Measurements from ENCODE around the gene KCNIP1. TPM values are rescaled to one million over a fixed set of nuclear protein-coding genes. Genes with fewer than 3 reads are reported as not detected.

The KCNIP1 gene
- total and polyA plus RNA-seq, 4 donors = 0.13 to 1.8 (median 0.72) TPM

GRCh38 chr5:170782438-170782837, 278.6 kb downstream of the KCNIP1 start:
- Histone ChIP-seq H3K9ac (ENCODE audit: insufficient read depth in 1 of 2, low read length in 2 of 2) (no peak overlapping the region), H3K36me3 (ENCODE audit: control insufficient read depth in 4 of 4, insufficient read depth in 4 of 4, low read length in 4 of 4) (no peaks in the 10 kb centered on the region), H3K27ac (ENCODE audit: low read depth in 1 of 2, low read length in 1 of 2) (no peak overlapping the region), H3K4me3 (no peak overlapping the region), H3K4me1 (ENCODE audit: control insufficient read depth in 5 of 5, insufficient read depth in 5 of 5, low read length in 5 of 5) (no peaks in the 10 kb centered on the region), H3K9me3 (ENCODE audit: control insufficient read depth in 4 of 4, insufficient read depth in 3 of 4, low read length in 3 of 4) (no peaks in the 10 kb centered on the region), H3K27me3 (ENCODE audit: control insufficient read depth in 3 of 3, insufficient read depth in 3 of 3, low read length in 2 of 3) (no peaks in the 10 kb centered on the region)
- DNase-seq = peak in 2 of 3 donors; percentile 44 to 45
- ATAC-seq (ENCODE audit: insufficient read depth, low FRiP score) = no peak
- 64 to 72% methylated on average over 5 to 6 of the region's 6 CpGs for WGBS, 2 donors
- TF ChIP-seq, protein P1, sequence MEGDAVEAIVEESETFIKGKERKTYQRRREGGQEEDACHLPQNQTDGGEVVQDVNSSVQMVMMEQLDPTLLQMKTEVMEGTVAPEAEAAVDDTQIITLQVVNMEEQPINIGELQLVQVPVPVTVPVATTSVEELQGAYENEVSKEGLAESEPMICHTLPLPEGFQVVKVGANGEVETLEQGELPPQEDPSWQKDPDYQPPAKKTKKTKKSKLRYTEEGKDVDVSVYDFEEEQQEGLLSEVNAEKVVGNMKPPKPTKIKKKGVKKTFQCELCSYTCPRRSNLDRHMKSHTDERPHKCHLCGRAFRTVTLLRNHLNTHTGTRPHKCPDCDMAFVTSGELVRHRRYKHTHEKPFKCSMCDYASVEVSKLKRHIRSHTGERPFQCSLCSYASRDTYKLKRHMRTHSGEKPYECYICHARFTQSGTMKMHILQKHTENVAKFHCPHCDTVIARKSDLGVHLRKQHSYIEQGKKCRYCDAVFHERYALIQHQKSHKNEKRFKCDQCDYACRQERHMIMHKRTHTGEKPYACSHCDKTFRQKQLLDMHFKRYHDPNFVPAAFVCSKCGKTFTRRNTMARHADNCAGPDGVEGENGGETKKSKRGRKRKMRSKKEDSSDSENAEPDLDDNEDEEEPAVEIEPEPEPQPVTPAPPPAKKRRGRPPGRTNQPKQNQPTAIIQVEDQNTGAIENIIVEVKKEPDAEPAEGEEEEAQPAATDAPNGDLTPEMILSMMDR (IDR thresholded peaks at IDR 0.05; ENCODE audit: control extremely low read depth, extremely low read depth) = no peak

DNA sequence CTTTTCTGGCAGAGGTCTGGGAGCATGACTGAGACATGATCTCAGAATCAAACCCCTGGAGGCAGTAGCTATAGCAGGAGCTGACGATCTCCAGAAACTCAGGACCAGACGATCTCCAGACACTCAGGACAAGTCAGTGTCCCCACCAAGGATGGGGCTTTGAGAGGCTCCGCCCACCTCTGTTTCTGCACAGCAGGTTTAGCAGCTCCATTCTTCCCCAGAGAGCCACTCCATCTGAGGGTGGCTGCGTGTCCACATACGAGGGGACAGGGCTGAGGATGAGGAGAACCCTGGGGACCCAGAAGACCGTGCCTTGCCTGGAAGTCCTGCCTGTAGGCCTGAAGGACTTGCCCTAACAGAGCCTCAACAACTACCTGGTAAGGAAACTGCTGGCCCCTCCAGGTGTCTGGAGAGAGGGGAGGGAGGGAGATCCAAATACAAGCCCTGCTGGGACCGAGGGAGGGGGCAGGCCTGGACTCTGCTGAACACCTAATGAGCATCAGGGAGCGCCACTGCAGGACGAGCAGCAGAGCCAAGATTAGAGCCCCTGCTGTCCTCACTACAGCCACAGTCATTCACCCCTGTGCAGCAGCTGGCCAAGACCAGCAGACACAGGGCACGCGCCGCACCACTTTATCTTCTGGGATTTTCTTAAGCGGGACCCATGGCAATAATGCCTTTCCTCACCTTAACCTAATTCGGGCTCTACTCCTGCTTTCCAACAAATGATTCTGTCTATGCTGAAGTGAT, 279.9 kb downstream of the KCNIP1 start, which contains the start of gene GABRP:
TSS of gene GABRP (plus strand) at position 228 of the 750 bp plus-strand sequence. CDS start 4,891 bp downstream, outside the sequence.
- DNase-seq = no peak
- Histone ChIP-seq H3K27ac (ENCODE audit: low read depth in 1 of 2, low read length in 1 of 2) (no peak within 1 kb of the TSS), H3K4me3 (no peak within 1 kb of the TSS)

GRCh38 chr5:170785416-170785815, 281.6 kb downstream of the KCNIP1 start:
- Histone ChIP-seq H3K9ac (ENCODE audit: insufficient read depth in 1 of 2, low read length in 2 of 2) (no peak overlapping the region), H3K9me3 (ENCODE audit: control insufficient read depth in 4 of 4, insufficient read depth in 3 of 4, low read length in 3 of 4) (no peaks in the 10 kb centered on the region), H3K27ac (ENCODE audit: low read depth in 1 of 2, low read length in 1 of 2) (no peak overlapping the region), H3K4me1 (ENCODE audit: control insufficient read depth in 5 of 5, insufficient read depth in 5 of 5, low read length in 5 of 5) (peaks cover 0 to 5% (median 0%) of the 10 kb centered on the region in 5 donors), H3K27me3 (ENCODE audit: control insufficient read depth in 3 of 3, insufficient read depth in 3 of 3, low read length in 2 of 3) (no peaks in the 10 kb centered on the region), H3K36me3 (ENCODE audit: control insufficient read depth in 4 of 4, insufficient read depth in 4 of 4, low read length in 4 of 4) (no peaks in the 10 kb centered on the region), H3K4me3 (no peak overlapping the region)
- TF ChIP-seq, protein P1 (IDR thresholded peaks at IDR 0.05; ENCODE audit: control extremely low read depth, extremely low read depth) = no peak
- ATAC-seq (ENCODE audit: insufficient read depth, low FRiP score) = no peak
- WGBS, 2 donors = 78% methylated on average over 3 of the region's 3 CpGs
- DNase-seq = no peak

More for the DNA sequence above, 279.9 kb downstream of the KCNIP1 start, which contains the start of gene GABRP:
- no peak for ATAC-seq (ENCODE audit: insufficient read depth, low FRiP score)
- Histone ChIP-seq H3K4me1 (ENCODE audit: control insufficient read depth in 5 of 5, insufficient read depth in 5 of 5, low read length in 5 of 5) (peaks cover 0 to 3% (median 0%) of the 10 kb centered on the region in 5 donors), H3K9ac (ENCODE audit: insufficient read depth in 1 of 2, low read length in 2 of 2) (no peak within 1 kb of the TSS), H3K36me3 (ENCODE audit: control insufficient read depth in 4 of 4, insufficient read depth in 4 of 4, low read length in 4 of 4) (no peaks in the 10 kb centered on the region), H3K9me3 (ENCODE audit: control insufficient read depth in 4 of 4, insufficient read depth in 3 of 4, low read length in 3 of 4) (no peaks in the 10 kb centered on the region), H3K27me3 (ENCODE audit: control insufficient read depth in 3 of 3, insufficient read depth in 3 of 3, low read length in 2 of 3) (no peaks in the 10 kb centered on the region)
- 87 to 93% methylated on average over 14 of the region's 14 CpGs for WGBS, 2 donors
- TF ChIP-seq, protein P1 (IDR thresholded peaks at IDR 0.05; ENCODE audit: control extremely low read depth, extremely low read depth) = no peak

Other genes starting within 250 kb of the KCNIP1 start
- 10 to 100 TPM; 39.1 to 73.0 TPM for gene LCP2, start 206.2 kb upstream of the KCNIP1 start, total RNA-seq
- 100 to 1,000 TPM in 1 of 2 donors, 10 to 100 TPM in 1; 15.6 to 127 TPM for gene LCP2, start 206.2 kb upstream of the KCNIP1 start, polyA plus RNA-seq
- gene KCNMB1, start 114.7 kb upstream of the KCNIP1 start, total RNA-seq = 1 to 10 TPM; 1.4 to 5.2 TPM
- gene KCNMB1, start 114.7 kb upstream of the KCNIP1 start, polyA plus RNA-seq = 1 to 10 TPM; 2.1 to 2.5 TPM

Measured in lung (tissue), 12 donors.